HepG2 (cell line): ENCODE data around the gene JPH2. TPM values are rescaled to one million over a fixed set of nuclear protein-coding genes. Genes with fewer than 3 reads are reported as not detected.

Source experiments
- ATRX ChIP-seq: sonication (generic); formaldehyde crosslinking; IDR thresholded peaks from 2 replicates; pipeline ENCODE4 v1.4.0; 2020; ENCODE audit warnings: missing genetic modification reagents, borderline replicate concordance
- ELF1 ChIP-seq: sonication (generic); formaldehyde crosslinking; IDR thresholded peaks from 2 replicates; pipeline ENCODE4 v1.4.0; 2020; ENCODE audit warnings: missing genetic modification reagents
- ETV5 ChIP-seq: IDR thresholded peaks from 2 replicates; pipeline ENCODE4 v1.6.1; 2018; ENCODE audit warnings: missing biosample characterization, missing genetic modification reagents, inconsistent platforms, borderline replicate concordance
- FOSL1 ChIP-seq: sonication (generic); formaldehyde crosslinking; IDR thresholded peaks from 2 replicates; pipeline ENCODE4 v1.9.0; 2021; ENCODE audit warnings: missing genetic modification reagents, borderline replicate concordance
- HNF4A ChIP-seq: sonication (generic); formaldehyde crosslinking; IDR thresholded peaks from 2 replicates; pipeline ENCODE4 v1.4.0; 2020; ENCODE audit warnings: missing genetic modification reagents
- HOXA3 ChIP-seq: sonication (generic); formaldehyde crosslinking; IDR thresholded peaks from 2 replicates; pipeline ENCODE4 v1.5.0; 2020; ENCODE audit warnings: missing genetic modification reagents
- PCBP2 ChIP-seq: fragments of 200-400 bp; formaldehyde crosslinking; optimal IDR thresholded peaks from 2 replicates; pipeline ENCODE3; 2018; ENCODE audit warnings: low read length, low read depth; ENCODE audit not compliant: poor library complexity, severe bottlenecking
- PRMT3 ChIP-seq: sonication (generic); formaldehyde crosslinking; IDR thresholded peaks from 2 replicates; pipeline ENCODE4 v1.8.1; 2022; ENCODE audit warnings: low read depth, mild to moderate bottlenecking, moderate library complexity, missing genetic modification reagents, borderline replicate concordance
- RXRB ChIP-seq: IDR thresholded peaks from 2 replicates; pipeline ENCODE4 v1.6.1; 2016; ENCODE audit warnings: borderline replicate concordance, missing genetic modification reagents, missing compliant biosample characterization
- TBP ChIP-seq: sonication (generic); formaldehyde crosslinking; IDR thresholded peaks from 2 replicates; pipeline ENCODE4 v1.5.0; 2020; ENCODE audit warnings: missing genetic modification reagents
- TGIF2 ChIP-seq: IDR thresholded peaks from 2 replicates; pipeline ENCODE4 v1.6.1; 2016; ENCODE audit warnings: control low read depth, missing compliant biosample characterization
- TMF1 ChIP-seq: sonication (generic); formaldehyde crosslinking; IDR thresholded peaks from 2 replicates; pipeline ENCODE4 v1.8.1; 2022; ENCODE audit warnings: low read depth, missing genetic modification reagents
- ZBTB7B ChIP-seq: sonication (generic); formaldehyde crosslinking; IDR thresholded peaks from 2 replicates; pipeline ENCODE4 v1.4.0; 2020; ENCODE audit warnings: missing genetic modification reagents
- ZNF264 ChIP-seq: sonication (generic); formaldehyde crosslinking; IDR thresholded peaks from 2 replicates; pipeline ENCODE4 v1.4.0; 2020; ENCODE audit warnings: missing genetic modification reagents
- ZNF33B ChIP-seq: sonication (generic); formaldehyde crosslinking; IDR thresholded peaks from 2 replicates; pipeline ENCODE4 v1.5.1; 2020; ENCODE audit warnings: mild to moderate bottlenecking, missing genetic modification reagents
- ZNF501 ChIP-seq: sonication (generic); formaldehyde crosslinking; IDR thresholded peaks from 2 replicates; pipeline ENCODE4 v1.5.1; 2020; ENCODE audit warnings: mild to moderate bottlenecking, moderate library complexity, missing genetic modification reagents
- ZSCAN12 ChIP-seq: sonication (generic); formaldehyde crosslinking; IDR thresholded peaks from 2 replicates; pipeline ENCODE4 v1.9.0; 2021; ENCODE audit warnings: mild to moderate bottlenecking, missing genetic modification reagents
- ZSCAN20 ChIP-seq: sonication (generic); formaldehyde crosslinking; IDR thresholded peaks from 2 replicates; pipeline ENCODE4 v1.4.0; 2020; ENCODE audit warnings: missing genetic modification reagents, mild to moderate bottlenecking, borderline replicate concordance
- polyA plus RNA-seq, 8 experiments: library from polyadenylated mRNA; depleted of rRNA in 3 of 8; stranded (reverse) in 7 of 8; unstranded in 1 of 8; fragments of >200 nt; fragmentation: Illumina TruSeq in 4 of 8; extraction: Trizol in 4 of 8; gene quantifications; 2 replicates each; pipeline versions ENCODE4 v1.2.1 to v1.2.3, GENCODE V29; 2011 to 2016; ENCODE audit warnings: low read depth in 4 of 8, missing spikeins in 1 of 8, mixed read lengths in 1 of 8; ENCODE audit not compliant: insufficient read depth in 1 of 8
- total RNA-seq, 5 experiments: library from RNA; depleted of rRNA; stranded (reverse); fragments of >200 nt; fragmentation: Illumina TruSeq; extraction: Trizol; gene quantifications; 2 replicates each; pipeline ENCODE4 v1.2.3, GENCODE V29; 2016; ENCODE audit warnings: low read depth in 1 of 5
- TF ChIP-seq, protein P1 (sequence below): sonication (generic); formaldehyde crosslinking; IDR thresholded peaks from 2 replicates; pipeline ENCODE4 v1.9.0; 2022; ENCODE audit warnings: low read depth, missing genetic modification reagents
- TF ChIP-seq, protein P2 (sequence below): sonication (generic); formaldehyde crosslinking; IDR thresholded peaks from 2 replicates; pipeline ENCODE4 v1.4.0; 2020; ENCODE audit warnings: mild to moderate bottlenecking, missing genetic modification reagents, borderline replicate concordance
- TF ChIP-seq, protein P3 (sequence below): sonication (generic); formaldehyde crosslinking; IDR thresholded peaks from 2 replicates; pipeline ENCODE4 v1.4.0; 2020; ENCODE audit warnings: missing genetic modification reagents, borderline replicate concordance
- TF ChIP-seq, protein P4 (sequence below): sonication (generic); formaldehyde crosslinking; IDR thresholded peaks from 2 replicates; pipeline ENCODE4 v1.8.1; 2023; ENCODE audit warnings: mild to moderate bottlenecking, missing genetic modification reagents

The JPH2 gene
- total and polyA plus RNA-seq, 2 of the 13 experiments (the other 11 are each of a cell fraction or from before 2014, with no cell fraction given): 0.42 TPM; not detected in 1

DNA sequence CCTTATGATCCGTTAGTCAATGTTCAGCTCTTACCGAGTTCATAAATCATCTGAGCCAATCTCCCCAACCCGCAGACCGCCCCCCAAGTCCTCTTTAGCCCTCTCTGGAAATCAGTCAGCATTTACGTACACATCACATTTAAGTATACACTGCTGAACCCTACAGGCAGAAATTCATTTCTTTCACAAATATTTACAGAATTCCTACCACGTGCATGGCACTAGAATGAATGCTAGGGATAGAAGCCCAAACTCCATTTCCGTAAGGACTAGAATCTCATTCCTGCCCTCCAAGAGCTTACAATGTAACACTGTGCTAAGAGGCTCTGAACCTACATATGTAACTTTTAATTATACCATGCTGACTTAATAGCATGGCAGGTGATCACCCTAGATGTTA is 21.8 kb upstream of the JPH2 start (continued):
- TF ChIP-seq ZNF501 (CRISPR knock-in tag): no peak
- TF ChIP-seq, protein P1, sequence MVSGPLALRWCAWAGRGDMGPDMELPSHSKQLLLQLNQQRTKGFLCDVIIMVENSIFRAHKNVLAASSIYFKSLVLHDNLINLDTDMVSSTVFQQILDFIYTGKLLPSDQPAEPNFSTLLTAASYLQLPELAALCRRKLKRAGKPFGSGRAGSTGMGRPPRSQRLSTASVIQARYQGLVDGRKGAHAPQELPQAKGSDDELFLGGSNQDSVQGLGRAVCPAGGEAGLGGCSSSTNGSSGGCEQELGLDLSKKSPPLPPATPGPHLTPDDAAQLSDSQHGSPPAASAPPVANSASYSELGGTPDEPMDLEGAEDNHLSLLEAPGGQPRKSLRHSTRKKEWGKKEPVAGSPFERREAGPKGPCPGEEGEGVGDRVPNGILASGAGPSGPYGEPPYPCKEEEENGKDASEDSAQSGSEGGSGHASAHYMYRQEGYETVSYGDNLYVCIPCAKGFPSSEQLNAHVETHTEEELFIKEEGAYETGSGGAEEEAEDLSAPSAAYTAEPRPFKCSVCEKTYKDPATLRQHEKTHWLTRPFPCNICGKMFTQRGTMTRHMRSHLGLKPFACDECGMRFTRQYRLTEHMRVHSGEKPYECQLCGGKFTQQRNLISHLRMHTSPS (CRISPR knock-in tag): no peak
- TF ChIP-seq HOXA3: no peak
- no peak for TF ChIP-seq PCBP2
- no peak for TF ChIP-seq ATRX (CRISPR knock-in tag)
- TF ChIP-seq, protein P2, sequence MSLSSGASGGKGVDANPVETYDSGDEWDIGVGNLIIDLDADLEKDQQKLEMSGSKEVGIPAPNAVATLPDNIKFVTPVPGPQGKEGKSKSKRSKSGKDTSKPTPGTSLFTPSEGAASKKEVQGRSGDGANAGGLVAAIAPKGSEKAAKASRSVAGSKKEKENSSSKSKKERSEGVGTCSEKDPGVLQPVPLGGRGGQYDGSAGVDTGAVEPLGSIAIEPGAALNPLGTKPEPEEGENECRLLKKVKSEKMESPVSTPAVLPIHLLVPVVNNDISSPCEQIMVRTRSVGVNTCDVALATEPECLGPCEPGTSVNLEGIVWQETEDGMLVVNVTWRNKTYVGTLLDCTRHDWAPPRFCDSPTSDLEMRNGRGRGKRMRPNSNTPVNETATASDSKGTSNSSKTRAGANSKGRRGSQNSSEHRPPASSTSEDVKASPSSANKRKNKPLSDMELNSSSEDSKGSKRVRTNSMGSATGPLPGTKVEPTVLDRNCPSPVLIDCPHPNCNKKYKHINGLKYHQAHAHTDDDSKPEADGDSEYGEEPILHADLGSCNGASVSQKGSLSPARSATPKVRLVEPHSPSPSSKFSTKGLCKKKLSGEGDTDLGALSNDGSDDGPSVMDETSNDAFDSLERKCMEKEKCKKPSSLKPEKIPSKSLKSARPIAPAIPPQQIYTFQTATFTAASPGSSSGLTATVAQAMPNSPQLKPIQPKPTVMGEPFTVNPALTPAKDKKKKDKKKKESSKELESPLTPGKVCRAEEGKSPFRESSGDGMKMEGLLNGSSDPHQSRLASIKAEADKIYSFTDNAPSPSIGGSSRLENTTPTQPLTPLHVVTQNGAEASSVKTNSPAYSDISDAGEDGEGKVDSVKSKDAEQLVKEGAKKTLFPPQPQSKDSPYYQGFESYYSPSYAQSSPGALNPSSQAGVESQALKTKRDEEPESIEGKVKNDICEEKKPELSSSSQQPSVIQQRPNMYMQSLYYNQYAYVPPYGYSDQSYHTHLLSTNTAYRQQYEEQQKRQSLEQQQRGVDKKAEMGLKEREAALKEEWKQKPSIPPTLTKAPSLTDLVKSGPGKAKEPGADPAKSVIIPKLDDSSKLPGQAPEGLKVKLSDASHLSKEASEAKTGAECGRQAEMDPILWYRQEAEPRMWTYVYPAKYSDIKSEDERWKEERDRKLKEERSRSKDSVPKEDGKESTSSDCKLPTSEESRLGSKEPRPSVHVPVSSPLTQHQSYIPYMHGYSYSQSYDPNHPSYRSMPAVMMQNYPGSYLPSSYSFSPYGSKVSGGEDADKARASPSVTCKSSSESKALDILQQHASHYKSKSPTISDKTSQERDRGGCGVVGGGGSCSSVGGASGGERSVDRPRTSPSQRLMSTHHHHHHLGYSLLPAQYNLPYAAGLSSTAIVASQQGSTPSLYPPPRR (CRISPR knock-in tag): no peak
- peak; percentile 73; the same call in 1 of the 2 replicates for TF ChIP-seq TGIF2
- no peak for TF ChIP-seq ZSCAN20 (CRISPR knock-in tag)
- peak; percentile 11; the same call in 1 of the 2 replicates for TF ChIP-seq ETV5
- peak; percentile 39; the same call in 1 of the 2 replicates for TF ChIP-seq RXRB
- no peak for TF ChIP-seq TMF1 (CRISPR knock-in tag)
- TF ChIP-seq FOSL1 (CRISPR knock-in tag): no peak
- TF ChIP-seq ZNF33B (CRISPR knock-in tag): no peak
- no peak; the same call in 1 of the 2 replicates for TF ChIP-seq HNF4A
- no peak for TF ChIP-seq TBP (CRISPR knock-in tag)
- TF ChIP-seq, protein P3, sequence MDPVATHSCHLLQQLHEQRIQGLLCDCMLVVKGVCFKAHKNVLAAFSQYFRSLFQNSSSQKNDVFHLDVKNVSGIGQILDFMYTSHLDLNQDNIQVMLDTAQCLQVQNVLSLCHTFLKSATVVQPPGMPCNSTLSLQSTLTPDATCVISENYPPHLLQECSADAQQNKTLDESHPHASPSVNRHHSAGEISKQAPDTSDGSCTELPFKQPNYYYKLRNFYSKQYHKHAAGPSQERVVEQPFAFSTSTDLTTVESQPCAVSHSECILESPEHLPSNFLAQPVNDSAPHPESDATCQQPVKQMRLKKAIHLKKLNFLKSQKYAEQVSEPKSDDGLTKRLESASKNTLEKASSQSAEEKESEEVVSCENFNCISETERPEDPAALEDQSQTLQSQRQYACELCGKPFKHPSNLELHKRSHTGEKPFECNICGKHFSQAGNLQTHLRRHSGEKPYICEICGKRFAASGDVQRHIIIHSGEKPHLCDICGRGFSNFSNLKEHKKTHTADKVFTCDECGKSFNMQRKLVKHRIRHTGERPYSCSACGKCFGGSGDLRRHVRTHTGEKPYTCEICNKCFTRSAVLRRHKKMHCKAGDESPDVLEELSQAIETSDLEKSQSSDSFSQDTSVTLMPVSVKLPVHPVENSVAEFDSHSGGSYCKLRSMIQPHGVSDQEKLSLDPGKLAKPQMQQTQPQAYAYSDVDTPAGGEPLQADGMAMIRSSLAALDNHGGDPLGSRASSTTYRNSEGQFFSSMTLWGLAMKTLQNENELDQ: no peak
- no peak for TF ChIP-seq ZNF264
- TF ChIP-seq ZSCAN12 (CRISPR knock-in tag): no peak
- no peak for TF ChIP-seq PRMT3 (CRISPR knock-in tag)
- TF ChIP-seq ZBTB7B: no peak
- TF ChIP-seq, protein P4, sequence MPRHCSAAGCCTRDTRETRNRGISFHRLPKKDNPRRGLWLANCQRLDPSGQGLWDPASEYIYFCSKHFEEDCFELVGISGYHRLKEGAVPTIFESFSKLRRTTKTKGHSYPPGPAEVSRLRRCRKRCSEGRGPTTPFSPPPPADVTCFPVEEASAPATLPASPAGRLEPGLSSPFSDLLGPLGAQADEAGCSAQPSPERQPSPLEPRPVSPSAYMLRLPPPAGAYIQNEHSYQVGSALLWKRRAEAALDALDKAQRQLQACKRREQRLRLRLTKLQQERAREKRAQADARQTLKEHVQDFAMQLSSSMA (CRISPR knock-in tag): no peak
- TF ChIP-seq ELF1 (CRISPR knock-in tag): no peak
